Measurements from ENCODE around the gene CKAP5.
"Not testable (repeated sequence)": the region's sequence is repeated elsewhere in the genome, so short reads cannot be mapped to it uniquely, and the experiment has no call there.

The CKAP5 gene

DNA sequence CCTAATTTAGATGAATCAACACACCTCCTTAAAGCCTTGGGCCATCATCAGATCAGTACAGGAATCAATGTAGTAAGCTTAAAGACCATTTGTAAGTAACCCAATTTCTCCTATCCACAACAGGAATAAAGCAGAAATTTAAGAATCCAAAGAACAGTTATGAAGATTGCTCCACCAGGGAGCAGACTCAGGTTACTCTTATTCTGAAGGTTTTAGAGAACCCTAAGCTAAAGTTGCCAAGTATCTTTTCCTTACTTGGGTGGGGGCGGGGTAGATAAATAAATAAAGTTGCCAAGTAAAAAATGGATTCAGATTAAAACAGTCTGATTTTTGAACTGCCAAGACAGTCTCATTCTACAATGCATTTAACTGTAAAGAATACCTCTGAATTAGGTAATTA lies 18.1 kb downstream of the CKAP5 start:
- TF ChIP-seq CTCF (conservative IDR thresholded peaks at IDR 0.05; ENCODE audit: low read length): no peak
- peak; percentile 7 for DNase-seq (ENCODE audit: low read depth)
- H3K4me3 ChIP-seq (ENCODE audit: low read length): no peak overlapping the region

DNA sequence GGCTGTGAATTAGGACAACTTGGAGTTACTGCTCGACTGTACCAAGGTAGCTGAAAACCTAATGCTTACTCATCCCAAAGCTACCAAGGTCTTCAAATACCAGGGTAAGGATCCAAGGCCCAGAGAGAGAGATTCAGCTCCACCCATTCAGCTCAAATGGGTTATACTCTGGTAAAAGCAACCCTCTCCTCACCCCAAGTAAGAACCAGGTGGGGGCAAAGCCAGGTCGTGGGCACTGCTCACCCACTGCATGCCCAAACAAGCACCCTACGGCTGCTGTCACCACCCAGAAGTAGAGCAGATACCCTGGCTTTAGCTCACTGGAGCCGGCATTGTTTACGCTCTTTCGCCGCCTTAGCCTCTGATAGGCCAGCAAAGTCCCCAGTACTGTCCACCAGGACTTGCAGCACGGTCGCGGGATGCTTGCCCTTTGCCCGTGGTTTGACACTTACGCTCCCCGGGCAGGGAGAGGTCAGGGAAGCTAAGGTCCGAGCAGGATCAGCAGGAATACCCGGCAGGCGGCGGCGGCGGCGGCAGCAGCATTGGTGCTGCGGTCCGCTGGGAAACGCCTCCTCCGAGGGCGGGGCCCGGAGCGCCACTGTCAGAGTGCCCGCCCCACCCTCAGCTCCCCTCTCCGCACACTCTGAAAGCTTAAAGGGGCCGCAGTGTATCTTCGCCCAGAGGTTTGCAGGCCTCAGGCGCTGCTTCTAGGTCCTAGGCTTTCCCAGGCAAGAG lies 19.6 kb downstream of the CKAP5 start:
- H3K4me3 ChIP-seq (ENCODE audit: low read length): peak overlapping the region; percentile 87
- DNase-seq (ENCODE audit: low read depth): peak; percentile 67
- peak; percentile 13; the same call in 1 of the 2 replicates for TF ChIP-seq CTCF (conservative IDR thresholded peaks at IDR 0.05; ENCODE audit: low read length)

GRCh38 chr11:46808799-46809431 lies 37.2 kb downstream of the CKAP5 start:
- TF ChIP-seq CTCF (conservative IDR thresholded peaks at IDR 0.05; ENCODE audit: low read length): peak; percentile 20; the same call in 1 of the 2 replicates

GRCh38 chr11:46801694-46802470 lies 44.2 kb downstream of the CKAP5 start:
- TF ChIP-seq CTCF (conservative IDR thresholded peaks at IDR 0.05; ENCODE audit: low read length): no peak
- no peak overlapping the region for H3K4me3 ChIP-seq (ENCODE audit: low read length)
- DNase-seq (ENCODE audit: low read depth): no peak

More at GRCh38 chr11:46808799-46809431, 37.2 kb downstream of the CKAP5 start:
- DNase-seq (ENCODE audit: low read depth): peak; percentile 41
- no peak overlapping the region for H3K4me3 ChIP-seq (ENCODE audit: low read length)

DNA sequence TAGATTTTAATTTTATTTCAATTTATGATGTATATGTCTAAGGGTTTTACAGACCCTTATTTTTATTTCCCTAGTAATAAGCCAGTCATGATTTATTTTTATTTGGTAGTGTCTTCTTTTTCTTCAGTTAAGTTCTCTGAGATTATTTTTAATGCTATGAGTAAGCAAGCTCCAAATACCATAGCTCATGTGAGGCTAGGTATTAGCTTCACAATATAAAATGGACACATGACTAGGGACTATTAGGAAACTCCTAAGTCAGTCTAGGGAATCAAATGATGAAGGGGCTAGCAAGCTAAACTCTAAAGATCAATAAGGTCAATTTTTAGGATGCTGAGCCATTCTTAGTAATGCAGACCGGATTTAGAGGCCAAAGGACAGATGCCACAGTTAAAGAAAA lies 45.9 kb downstream of the CKAP5 start:
- H3K4me3 ChIP-seq (ENCODE audit: low read length): no peak overlapping the region
- TF ChIP-seq CTCF (conservative IDR thresholded peaks at IDR 0.05; ENCODE audit: low read length): no peak
- peak; percentile 2 for DNase-seq (ENCODE audit: low read depth)

DNA sequence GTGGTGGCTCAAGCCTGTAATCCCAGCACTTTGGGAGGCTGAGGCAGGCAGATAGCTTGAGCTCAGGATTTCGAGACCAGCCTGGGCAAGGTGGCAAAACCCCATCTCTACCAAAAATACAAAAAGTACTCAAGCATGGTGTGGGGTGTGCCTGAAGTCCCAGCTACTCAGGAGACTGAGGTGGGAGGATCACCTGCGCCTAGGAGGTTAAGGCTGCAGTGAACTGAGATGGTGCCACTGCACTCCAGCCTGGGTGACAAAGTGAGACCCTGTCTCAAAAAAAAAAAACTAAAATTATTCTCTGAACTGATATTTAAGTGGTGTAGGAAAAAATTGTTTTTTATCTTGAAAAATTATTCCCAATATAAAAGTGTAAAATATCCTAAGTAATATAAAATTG lies 46.4 kb downstream of the CKAP5 start:
- not testable (repeated sequence) for H3K4me3 ChIP-seq (ENCODE audit: low read length); DNase-seq (ENCODE audit: low read depth)

GRCh38 chr11:46778416-46778815 lies 67.7 kb downstream of the CKAP5 start:
- no peak overlapping the region for H3K4me3 ChIP-seq (ENCODE audit: low read length)
- no peak for TF ChIP-seq CTCF (conservative IDR thresholded peaks at IDR 0.05; ENCODE audit: low read length)
- DNase-seq (ENCODE audit: low read depth): no peak
